ENCODE measurements around the gene EXOC3L4. TPM values are rescaled to one million over a fixed set of nuclear protein-coding genes. Genes with fewer than 3 reads are reported as not detected.
"Not testable (repeated sequence)": the region's sequence is repeated elsewhere in the genome, so short reads cannot be mapped to it uniquely, and the experiment has no call there.

EXOC3L4 gene
- total RNA-seq, 2 donors from 2014 or later: not detected

- peaks cover 19% of the 10 kb centered on the region for H3K27me3 Mint-ChIP-seq
- H3K36me3 Mint-ChIP-seq (ENCODE audit: low read depth): no peaks in the 10 kb centered on the region
- ATAC-seq (peak; percentile 58), DNase-seq (no peak)
- H3K27ac Mint-ChIP-seq: no peak overlapping the region
- H3K9me3 ChIP-seq (ENCODE audit: control insufficient read depth, low read length, poor library complexity, severe bottlenecking): no peaks in the 10 kb centered on the region
- peaks cover 16% of the 10 kb centered on the region for H3K4me1 Mint-ChIP-seq
- no peak overlapping the region for H3K4me3 Mint-ChIP-seq
These were observed 24.3 kb downstream of the EXOC3L4 start for GRCh38 chr14:103118663-103119404.

GRCh38 chr14:103119527-103119926 lies 25.0 kb downstream of the EXOC3L4 start:
- not testable (repeated sequence) for H3K4me3 Mint-ChIP-seq; H3K9me3 ChIP-seq (ENCODE audit: control insufficient read depth, low read length, poor library complexity, severe bottlenecking); H3K27ac Mint-ChIP-seq; DNase-seq; ATAC-seq; H3K36me3 Mint-ChIP-seq (ENCODE audit: low read depth)
- Mint-ChIP-seq H3K4me1 (peaks cover 19% of the 10 kb centered on the region), H3K27me3 (peaks cover 24% of the 10 kb centered on the region)

- DNase-seq (no peak), ATAC-seq (no peak)
- H3K4me1 Mint-ChIP-seq: peaks cover 11% of the 10 kb centered on the region
- no peak overlapping the region for H3K27ac Mint-ChIP-seq
- no peaks in the 10 kb centered on the region for H3K9me3 ChIP-seq (ENCODE audit: control insufficient read depth, low read length, poor library complexity, severe bottlenecking)
- peaks cover 24% of the 10 kb centered on the region for H3K27me3 Mint-ChIP-seq
- H3K36me3 Mint-ChIP-seq (ENCODE audit: low read depth): no peaks in the 10 kb centered on the region
- H3K4me3 Mint-ChIP-seq: no peak overlapping the region
These were observed 26.8 kb downstream of the EXOC3L4 start for GRCh38 chr14:103121121-103121845.

- H3K4me3 Mint-ChIP-seq: peak overlapping the region; percentile 71
- H3K27me3 Mint-ChIP-seq: peaks cover 24% of the 10 kb centered on the region
- H3K9me3 ChIP-seq (ENCODE audit: control insufficient read depth, low read length, poor library complexity, severe bottlenecking): no peaks in the 10 kb centered on the region
- H3K27ac Mint-ChIP-seq: no peak overlapping the region
- DNase-seq: no peak
- peaks cover 11% of the 10 kb centered on the region for H3K4me1 Mint-ChIP-seq
- H3K36me3 Mint-ChIP-seq (ENCODE audit: low read depth): no peaks in the 10 kb centered on the region
- ATAC-seq: no peak
These were observed 27.5 kb downstream of the EXOC3L4 start for GRCh38 chr14:103121846-103122584.

- H3K27me3 Mint-ChIP-seq: peaks cover 24% of the 10 kb centered on the region
- no peaks in the 10 kb centered on the region for H3K36me3 Mint-ChIP-seq (ENCODE audit: low read depth)
- H3K4me1 Mint-ChIP-seq: peaks cover 11% of the 10 kb centered on the region
- ATAC-seq (no peak), DNase-seq (no peak)
- H3K4me3 Mint-ChIP-seq: peak overlapping the region; percentile 39
- H3K27ac Mint-ChIP-seq: no peak overlapping the region
- no peaks in the 10 kb centered on the region for H3K9me3 ChIP-seq (ENCODE audit: control insufficient read depth, low read length, poor library complexity, severe bottlenecking)
These were observed 28.0 kb downstream of the EXOC3L4 start for GRCh38 chr14:103122585-103122946.

GRCh38 chr14:103122947-103123633 lies 28.6 kb downstream of the EXOC3L4 start, which contains the start of gene TNFAIP2:
Gene TNFAIP2, plus strand, starts transcription at chr14:103123461. Its CDS starts 2,997 bp downstream, at chr14:103126458.
- Mint-ChIP-seq H3K4me1 (peaks cover 11% of the 10 kb centered on the region), H3K27ac (no peak within 1 kb of the TSS), H3K27me3 (peaks cover 24% of the 10 kb centered on the region), H3K4me3 (peak within 1 kb of the TSS; percentile 71), H3K36me3 (ENCODE audit: low read depth) (no peaks in the 10 kb centered on the region)
- DNase-seq (no peak), ATAC-seq (peak; percentile 47)
- no peaks in the 10 kb centered on the region for H3K9me3 ChIP-seq (ENCODE audit: control insufficient read depth, low read length, poor library complexity, severe bottlenecking)

- H3K36me3 Mint-ChIP-seq (ENCODE audit: low read depth): no peaks in the 10 kb centered on the region
- peak overlapping the region; percentile 65 for H3K4me3 Mint-ChIP-seq
- H3K4me1 Mint-ChIP-seq: peaks cover 11% of the 10 kb centered on the region
- DNase-seq (no peak), ATAC-seq (no peak)
- peaks cover 32% of the 10 kb centered on the region for H3K27me3 Mint-ChIP-seq
- H3K27ac Mint-ChIP-seq: no peak overlapping the region
- H3K9me3 ChIP-seq (ENCODE audit: control insufficient read depth, low read length, poor library complexity, severe bottlenecking): no peaks in the 10 kb centered on the region
These were observed 29.3 kb downstream of the EXOC3L4 start for GRCh38 chr14:103123634-103124500.

GRCh38 chr14:103124501-103125001 lies 30.0 kb downstream of the EXOC3L4 start:
- Mint-ChIP-seq H3K27ac (no peak overlapping the region), H3K27me3 (peaks cover 38% of the 10 kb centered on the region), H3K36me3 (ENCODE audit: low read depth) (no peaks in the 10 kb centered on the region), H3K4me1 (peaks cover 11% of the 10 kb centered on the region), H3K4me3 (no peak overlapping the region)
- no peak for ATAC-seq
- no peak for DNase-seq
- H3K9me3 ChIP-seq (ENCODE audit: control insufficient read depth, low read length, poor library complexity, severe bottlenecking): no peaks in the 10 kb centered on the region

- H3K9me3 ChIP-seq (ENCODE audit: control insufficient read depth, low read length, poor library complexity, severe bottlenecking): no peaks in the 10 kb centered on the region
- Mint-ChIP-seq H3K27me3 (peaks cover 32% of the 10 kb centered on the region), H3K4me3 (no peak overlapping the region), H3K4me1 (peaks cover 11% of the 10 kb centered on the region), H3K27ac (no peak overlapping the region), H3K36me3 (ENCODE audit: low read depth) (no peaks in the 10 kb centered on the region)
- ATAC-seq (no peak), DNase-seq (no peak)
These were observed 30.9 kb downstream of the EXOC3L4 start for GRCh38 chr14:103125098-103126070.

- peaks cover 8% of the 10 kb centered on the region for H3K4me1 Mint-ChIP-seq
- H3K36me3 Mint-ChIP-seq (ENCODE audit: low read depth): no peaks in the 10 kb centered on the region
- no peaks in the 10 kb centered on the region for H3K9me3 ChIP-seq (ENCODE audit: control insufficient read depth, low read length, poor library complexity, severe bottlenecking)
- peaks cover 35% of the 10 kb centered on the region for H3K27me3 Mint-ChIP-seq
- no peak for DNase-seq
- no peak overlapping the region for H3K27ac Mint-ChIP-seq
- no peak overlapping the region for H3K4me3 Mint-ChIP-seq
- ATAC-seq: no peak
These were observed 31.8 kb downstream of the EXOC3L4 start for GRCh38 chr14:103126088-103126872.

GRCh38 chr14:103126873-103127304 lies 32.4 kb downstream of the EXOC3L4 start:
- ATAC-seq (no peak), DNase-seq (no peak)
- no peaks in the 10 kb centered on the region for H3K9me3 ChIP-seq (ENCODE audit: control insufficient read depth, low read length, poor library complexity, severe bottlenecking)
- no peaks in the 10 kb centered on the region for H3K36me3 Mint-ChIP-seq (ENCODE audit: low read depth)
- H3K4me3 Mint-ChIP-seq: no peak overlapping the region
- H3K4me1 Mint-ChIP-seq: peaks cover 6% of the 10 kb centered on the region
- H3K27ac Mint-ChIP-seq: no peak overlapping the region
- H3K27me3 Mint-ChIP-seq: peaks cover 39% of the 10 kb centered on the region
